ENCODE results near the gene CCR5. TPM values are rescaled to one million over a fixed set of nuclear protein-coding genes. Genes with fewer than 3 reads are reported as not detected.

CCR5 gene
- total and polyA plus RNA-seq, 4 donors: 0.06 to 0.75 (median 0.37) TPM

- no peak overlapping the region for H3K27ac ChIP-seq (ENCODE audit: low read depth in 1 of 2, low read length in 2 of 2)
- no peak overlapping the region for H3K9ac ChIP-seq (ENCODE audit: low read depth in 1 of 2, low read length in 2 of 2)
- no peaks in the 10 kb centered on the region for H3K9me3 ChIP-seq (ENCODE audit: control insufficient read depth in 4 of 4, low read length in 3 of 4)
- WGBS: 67% methylated on average over 2 of the region's 2 CpGs
- peaks cover 0 to under 1% (median 0%) of the 10 kb centered on the region in 4 donors for H3K4me1 ChIP-seq (ENCODE audit: control insufficient read depth in 4 of 4, insufficient read depth in 4 of 4, low read length in 3 of 4)
- no peak for TF ChIP-seq REST (IDR thresholded peaks at IDR 0.05)
- no peak for TF ChIP-seq MAX (IDR thresholded peaks at IDR 0.05)
- TF ChIP-seq RXRA (IDR thresholded peaks at IDR 0.05): no peak
- TF ChIP-seq TAF1 (conservative IDR thresholded peaks at IDR 0.05): no peak
- TF ChIP-seq ATF3 (IDR thresholded peaks at IDR 0.05): no peak
- TF ChIP-seq NR2F2 (IDR thresholded peaks at IDR 0.05): no peak
- no peak for TF ChIP-seq HNF4G (IDR thresholded peaks at IDR 0.05)
- TF ChIP-seq, protein P1, sequence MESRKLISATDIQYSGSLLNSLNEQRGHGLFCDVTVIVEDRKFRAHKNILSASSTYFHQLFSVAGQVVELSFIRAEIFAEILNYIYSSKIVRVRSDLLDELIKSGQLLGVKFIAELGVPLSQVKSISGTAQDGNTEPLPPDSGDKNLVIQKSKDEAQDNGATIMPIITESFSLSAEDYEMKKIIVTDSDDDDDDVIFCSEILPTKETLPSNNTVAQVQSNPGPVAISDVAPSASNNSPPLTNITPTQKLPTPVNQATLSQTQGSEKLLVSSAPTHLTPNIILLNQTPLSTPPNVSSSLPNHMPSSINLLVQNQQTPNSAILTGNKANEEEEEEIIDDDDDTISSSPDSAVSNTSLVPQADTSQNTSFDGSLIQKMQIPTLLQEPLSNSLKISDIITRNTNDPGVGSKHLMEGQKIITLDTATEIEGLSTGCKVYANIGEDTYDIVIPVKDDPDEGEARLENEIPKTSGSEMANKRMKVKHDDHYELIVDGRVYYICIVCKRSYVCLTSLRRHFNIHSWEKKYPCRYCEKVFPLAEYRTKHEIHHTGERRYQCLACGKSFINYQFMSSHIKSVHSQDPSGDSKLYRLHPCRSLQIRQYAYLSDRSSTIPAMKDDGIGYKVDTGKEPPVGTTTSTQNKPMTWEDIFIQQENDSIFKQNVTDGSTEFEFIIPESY (IDR thresholded peaks at IDR 0.05): no peak
- TF ChIP-seq, protein P2, sequence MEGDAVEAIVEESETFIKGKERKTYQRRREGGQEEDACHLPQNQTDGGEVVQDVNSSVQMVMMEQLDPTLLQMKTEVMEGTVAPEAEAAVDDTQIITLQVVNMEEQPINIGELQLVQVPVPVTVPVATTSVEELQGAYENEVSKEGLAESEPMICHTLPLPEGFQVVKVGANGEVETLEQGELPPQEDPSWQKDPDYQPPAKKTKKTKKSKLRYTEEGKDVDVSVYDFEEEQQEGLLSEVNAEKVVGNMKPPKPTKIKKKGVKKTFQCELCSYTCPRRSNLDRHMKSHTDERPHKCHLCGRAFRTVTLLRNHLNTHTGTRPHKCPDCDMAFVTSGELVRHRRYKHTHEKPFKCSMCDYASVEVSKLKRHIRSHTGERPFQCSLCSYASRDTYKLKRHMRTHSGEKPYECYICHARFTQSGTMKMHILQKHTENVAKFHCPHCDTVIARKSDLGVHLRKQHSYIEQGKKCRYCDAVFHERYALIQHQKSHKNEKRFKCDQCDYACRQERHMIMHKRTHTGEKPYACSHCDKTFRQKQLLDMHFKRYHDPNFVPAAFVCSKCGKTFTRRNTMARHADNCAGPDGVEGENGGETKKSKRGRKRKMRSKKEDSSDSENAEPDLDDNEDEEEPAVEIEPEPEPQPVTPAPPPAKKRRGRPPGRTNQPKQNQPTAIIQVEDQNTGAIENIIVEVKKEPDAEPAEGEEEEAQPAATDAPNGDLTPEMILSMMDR (IDR thresholded peaks at IDR 0.05; ENCODE audit: low read depth, low read length, missing input control): no peak
- no peak for TF ChIP-seq RAD21 (IDR thresholded peaks at IDR 0.05)
- TF ChIP-seq FOXA1 (IDR thresholded peaks at IDR 0.05): no peak
- no peak for TF ChIP-seq YY1 (IDR thresholded peaks at IDR 0.05)
- TF ChIP-seq FOXA2 (IDR thresholded peaks at IDR 0.05): no peak
- TF ChIP-seq GABPA (IDR thresholded peaks at IDR 0.05 in 1 of 2, conservative IDR thresholded peaks at IDR 0.05 in 1 of 2): no peak
- TF ChIP-seq EGR1 (IDR thresholded peaks at IDR 0.05; ENCODE audit: low read depth in 2 of 2): no peak
- no peak for TF ChIP-seq HNF4A (conservative IDR thresholded peaks at IDR 0.05)
- TF ChIP-seq JUND (IDR thresholded peaks at IDR 0.05): no peak
- H3K4me3 ChIP-seq (ENCODE audit: low read depth in 1 of 3, low read length in 3 of 3): no peak overlapping the region
- no peak for DNase-seq (ENCODE audit: low spot score)
- no peaks in the 10 kb centered on the region for H3K27me3 ChIP-seq (ENCODE audit: control insufficient read depth in 4 of 4, insufficient read depth in 4 of 4, low read length in 3 of 4)
- H3K36me3 ChIP-seq (ENCODE audit: control insufficient read depth in 4 of 4, insufficient read depth in 3 of 4, low read depth in 1 of 4, low read length in 3 of 4): no peaks in the 10 kb centered on the region
These were observed 28.8 kb downstream of the CCR5 start for GRCh38 chr3:46399557-46399956.
